ENCODE data around the gene KCNQ1.

- TF ChIP-seq SP1 (IDR thresholded peaks at IDR 0.05) (no peak), SP1 (CRISPR knock-in tag; IDR thresholded peaks at IDR 0.05) (no peak), CTCF (CRISPR knock-in tag; IDR thresholded peaks at IDR 0.05) (no peak), PHF8 (CRISPR knock-in tag; IDR thresholded peaks at IDR 0.05) (no peak), SSRP1 (CRISPR knock-in tag; IDR thresholded peaks at IDR 0.05) (no peak), SATB2 (CRISPR knock-in tag; IDR thresholded peaks at IDR 0.05) (no peak)
Measured at GRCh38 chr11:2742201-2742600, 297.4 kb downstream of the KCNQ1 start.

Data from HepG2 (cell line).